ENCODE results near the gene JAM3.
"Not testable (repeated sequence)": the region's sequence is repeated elsewhere in the genome, so short reads cannot be mapped to it uniquely, and the experiment has no call there.

JAM3 gene

DNA sequence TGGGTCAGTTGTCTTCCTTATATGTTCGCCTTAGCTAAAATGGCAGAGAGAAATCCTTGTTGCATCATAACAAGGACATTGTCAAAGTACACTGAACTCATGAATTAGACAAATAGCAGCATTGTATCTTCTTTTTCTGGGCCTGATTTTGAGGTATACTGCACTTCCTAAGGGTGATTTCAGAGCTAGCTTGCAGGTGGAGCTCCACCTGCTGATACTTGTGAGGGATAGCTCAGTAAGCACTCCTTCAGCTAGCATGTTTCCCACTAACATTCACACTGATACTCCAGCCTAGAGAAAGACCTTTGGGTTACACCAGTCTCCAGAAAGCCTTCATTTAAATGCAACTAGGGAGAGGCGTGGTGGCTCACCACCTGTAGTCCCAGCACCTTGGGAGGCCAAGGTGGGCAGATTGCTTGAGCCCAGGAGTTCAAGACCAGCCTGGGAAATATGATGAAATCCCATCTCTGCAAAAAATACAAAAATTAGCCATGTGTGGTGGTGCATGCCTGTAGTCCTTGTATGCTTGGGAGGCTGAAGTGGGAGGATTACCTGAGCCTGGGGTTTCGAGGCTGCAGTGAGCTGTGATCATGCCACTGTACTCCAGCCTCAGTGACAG, 29.8 kb downstream of the JAM3 start:
- DNase-seq (ENCODE audit: low read depth in 2 of 2, low spot score in 1 of 2), result no peak

DNA sequence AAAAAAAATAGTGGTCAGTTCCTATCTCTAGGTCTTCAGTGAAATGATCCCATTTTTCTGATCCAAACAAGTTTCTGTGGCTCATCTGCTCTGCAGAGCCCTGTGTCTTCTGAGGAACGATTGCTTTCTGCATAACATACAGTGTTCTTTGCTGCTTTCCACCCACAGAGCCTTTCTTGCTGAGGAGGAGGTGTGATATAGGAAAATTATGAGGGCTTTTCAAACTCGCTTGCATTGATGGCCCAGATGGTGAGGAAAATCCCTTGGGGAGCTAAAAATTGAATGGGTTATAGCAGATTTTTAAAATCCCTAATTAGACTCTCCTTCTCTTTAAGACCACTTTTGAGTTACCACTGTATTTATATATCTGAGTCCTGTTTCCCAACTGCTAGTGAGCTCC, 31.3 kb downstream of the JAM3 start:
- DNase-seq (ENCODE audit: low read depth in 2 of 2, low spot score in 1 of 2), result no peak

DNA sequence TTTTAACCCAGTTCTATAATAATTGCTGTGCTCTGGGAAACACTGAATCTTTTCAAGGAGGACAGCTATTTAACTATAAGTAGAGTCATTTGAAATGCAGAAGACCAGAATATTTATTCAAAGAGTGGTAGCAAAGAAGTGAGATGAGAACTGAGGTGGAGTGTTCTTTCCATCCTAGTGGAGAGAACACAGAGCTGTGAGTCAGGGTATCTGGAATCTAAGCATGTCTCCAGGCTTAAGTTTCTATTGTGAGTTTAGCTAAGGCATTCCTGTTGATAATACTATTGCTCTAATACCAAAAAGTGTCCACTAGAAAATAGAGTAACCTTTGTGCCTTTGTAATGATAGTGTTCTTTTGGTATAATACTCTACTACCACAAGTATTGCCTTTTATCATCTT, 32.4 kb downstream of the JAM3 start:
- DNase-seq (ENCODE audit: low read depth in 2 of 2, low spot score in 1 of 2), result no peak

DNA sequence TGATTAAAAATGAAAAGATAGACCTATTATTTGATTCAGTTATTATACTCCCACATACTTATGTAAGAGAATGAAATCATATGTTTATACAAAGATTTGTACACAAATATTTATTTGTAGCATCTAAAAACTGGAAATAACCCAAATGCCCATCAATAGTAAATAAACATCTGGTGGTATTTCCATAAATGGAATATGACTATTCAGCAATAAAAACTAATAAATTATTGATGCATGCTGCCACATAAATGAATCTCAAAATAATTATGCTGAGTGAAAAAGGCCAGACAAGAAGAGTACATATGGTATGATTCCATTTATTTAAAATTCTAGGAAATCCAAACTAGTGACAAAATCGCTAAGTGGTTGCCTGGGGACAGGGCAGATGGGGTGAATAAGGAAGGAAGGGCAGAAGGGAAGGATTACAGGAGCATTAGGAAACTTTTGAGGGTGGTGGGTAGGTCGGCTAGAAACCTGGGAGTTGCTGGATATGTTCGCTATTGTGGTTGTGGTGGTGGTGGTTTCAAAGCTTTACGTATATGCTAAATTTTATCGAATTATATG, 41.5 kb downstream of the JAM3 start:
- DNase-seq (ENCODE audit: low read depth in 2 of 2, low spot score in 1 of 2), result no peak

DNA sequence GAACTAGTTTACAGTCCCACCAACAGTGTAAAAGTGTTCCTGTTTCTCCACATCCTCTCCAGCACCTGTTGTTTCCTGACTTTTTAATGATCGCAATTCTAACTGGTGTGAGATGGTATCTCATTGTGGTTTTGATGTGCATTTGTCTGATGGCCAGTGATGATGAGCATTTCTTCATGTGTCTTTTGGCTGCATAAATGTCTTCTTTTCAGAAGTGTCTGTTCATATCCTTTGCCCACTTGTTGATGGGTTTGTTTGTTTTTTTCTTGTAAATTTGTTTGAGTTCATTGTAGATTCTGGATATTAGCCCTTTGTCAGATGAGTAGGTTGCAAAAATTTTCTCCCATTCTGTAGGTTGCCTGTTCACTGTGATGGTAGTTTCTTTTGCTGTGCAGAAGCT, 44.9 kb downstream of the JAM3 start:
- DNase-seq (ENCODE audit: low read depth in 2 of 2, low spot score in 1 of 2), result not testable (repeated sequence)

DNA sequence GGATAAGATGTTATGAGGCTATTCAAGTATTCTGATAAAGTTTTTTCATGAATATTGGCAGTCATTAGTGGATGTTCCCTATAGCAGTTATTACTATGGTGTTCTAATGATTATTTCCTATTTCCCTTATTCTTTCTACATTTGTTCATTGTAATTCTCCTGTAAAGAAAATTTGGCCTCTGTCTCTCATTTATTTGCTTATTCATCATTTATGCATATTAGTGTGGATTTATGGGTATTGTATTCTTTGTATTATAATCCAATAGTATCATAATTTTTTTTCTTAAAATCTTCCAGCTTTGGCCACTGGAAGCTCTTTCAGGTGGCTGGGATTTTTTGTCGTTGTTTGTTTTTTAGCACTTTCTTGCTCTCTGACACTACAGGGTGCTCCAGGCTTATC, 47.3 kb downstream of the JAM3 start:
- no peak for DNase-seq (ENCODE audit: low read depth in 2 of 2, low spot score in 1 of 2)

DNA sequence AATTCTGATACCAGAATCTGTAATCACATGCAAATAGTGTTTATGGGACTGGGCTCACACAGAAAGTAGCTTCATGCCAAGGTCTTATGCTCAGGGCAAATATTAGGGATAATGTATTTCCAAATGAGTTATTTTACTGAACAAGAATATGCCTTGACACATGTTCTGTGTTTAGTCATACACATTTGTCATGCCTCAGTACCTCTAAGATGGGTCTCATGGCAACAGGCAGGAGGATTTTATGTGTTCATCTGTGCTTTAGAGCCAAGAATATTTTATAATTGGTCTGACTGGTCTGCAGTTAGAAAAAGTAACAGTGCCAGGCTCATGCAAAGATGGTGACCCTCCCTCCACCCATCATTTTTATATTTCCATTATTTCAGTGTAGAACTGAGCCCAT, 49.1 kb downstream of the JAM3 start:
- no peak for DNase-seq (ENCODE audit: low read depth in 2 of 2, low spot score in 1 of 2)

DNA sequence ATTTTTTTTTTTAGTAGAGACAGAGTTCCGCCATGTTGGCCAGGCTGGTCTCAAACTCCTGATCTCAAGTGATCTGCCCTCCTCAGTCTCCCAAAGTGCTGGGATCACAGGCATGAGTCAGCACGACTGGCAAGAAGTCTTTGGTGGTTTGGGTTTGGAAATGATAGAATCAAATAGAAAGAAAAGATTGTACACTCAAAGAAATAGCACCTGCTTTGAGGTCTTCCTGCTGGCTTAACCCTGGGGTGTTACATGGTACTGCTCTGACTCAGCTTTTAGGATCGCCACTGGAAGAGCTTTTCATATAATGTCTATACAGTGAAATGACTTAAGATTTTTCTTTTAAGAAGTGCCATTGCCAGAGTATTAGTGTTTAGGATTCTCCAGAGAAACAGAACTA, 50.2 kb downstream of the JAM3 start:
- no peak for DNase-seq (ENCODE audit: low read depth in 2 of 2, low spot score in 1 of 2)

DNA sequence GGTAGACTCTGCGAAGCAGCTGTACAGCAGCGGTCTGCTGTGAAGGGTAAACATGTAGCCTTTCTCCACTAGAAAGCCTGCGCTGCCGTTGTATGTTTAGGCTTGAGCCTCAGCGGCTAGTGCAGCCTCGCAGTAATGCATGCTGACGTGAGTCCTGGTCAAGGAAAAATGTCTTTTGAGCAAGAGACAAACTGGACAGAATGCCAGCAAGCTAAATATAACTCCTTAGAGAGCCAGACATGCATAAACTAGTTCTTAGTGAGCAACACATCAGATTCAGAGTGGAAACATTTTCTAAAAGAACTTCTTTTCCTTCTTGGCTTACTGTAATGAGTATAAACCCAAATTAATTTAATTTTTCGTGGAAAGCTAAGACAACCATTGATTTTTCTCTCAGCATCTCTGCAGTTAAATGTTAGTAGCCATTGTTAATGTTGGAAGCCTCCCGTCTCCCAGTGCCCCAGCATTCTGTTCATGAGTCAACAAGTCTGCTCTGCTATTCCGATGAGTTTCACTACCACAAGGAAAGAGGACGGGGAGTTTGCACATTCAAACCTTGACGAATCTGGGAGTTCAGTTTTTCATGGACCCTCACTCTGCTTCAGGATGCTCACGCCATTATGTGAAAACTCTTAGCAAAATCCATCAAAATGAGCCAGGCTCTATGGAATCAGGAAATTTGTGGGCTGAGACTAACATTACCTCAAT, 51.4 kb downstream of the JAM3 start:
- no peak for DNase-seq (ENCODE audit: low read depth in 2 of 2, low spot score in 1 of 2)

DNA sequence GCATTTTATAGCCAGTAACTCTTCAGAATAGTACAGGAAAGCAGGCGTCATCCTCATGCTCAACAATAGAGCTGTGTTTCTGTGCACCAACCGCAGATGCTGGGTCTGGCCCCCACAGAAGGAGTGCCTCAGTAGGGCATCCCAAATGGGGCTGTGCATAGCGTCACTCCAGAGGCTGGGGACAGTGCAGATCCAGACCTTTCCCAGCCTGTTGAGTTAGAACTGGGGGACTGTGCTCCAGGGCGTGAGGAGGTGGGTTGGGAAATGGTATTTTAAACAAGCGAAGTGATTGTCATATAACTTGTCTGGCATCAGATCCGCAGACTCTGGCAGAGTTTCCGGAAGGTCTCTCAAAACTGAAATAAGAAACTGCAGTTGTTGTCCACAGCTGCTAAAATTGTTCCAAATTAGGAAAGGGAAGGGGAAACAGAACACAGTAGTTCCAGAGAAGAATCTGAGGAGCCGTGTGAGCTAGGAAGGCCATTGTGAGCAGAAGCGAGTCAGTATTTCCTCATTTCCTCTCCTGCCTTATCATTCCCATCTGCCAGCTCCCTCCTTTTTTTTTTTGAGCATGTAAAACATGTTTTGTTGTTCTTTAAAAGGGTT, 52.2 kb downstream of the JAM3 start:
- DNase-seq (ENCODE audit: low read depth in 2 of 2, low spot score in 1 of 2), result no peak

DNA sequence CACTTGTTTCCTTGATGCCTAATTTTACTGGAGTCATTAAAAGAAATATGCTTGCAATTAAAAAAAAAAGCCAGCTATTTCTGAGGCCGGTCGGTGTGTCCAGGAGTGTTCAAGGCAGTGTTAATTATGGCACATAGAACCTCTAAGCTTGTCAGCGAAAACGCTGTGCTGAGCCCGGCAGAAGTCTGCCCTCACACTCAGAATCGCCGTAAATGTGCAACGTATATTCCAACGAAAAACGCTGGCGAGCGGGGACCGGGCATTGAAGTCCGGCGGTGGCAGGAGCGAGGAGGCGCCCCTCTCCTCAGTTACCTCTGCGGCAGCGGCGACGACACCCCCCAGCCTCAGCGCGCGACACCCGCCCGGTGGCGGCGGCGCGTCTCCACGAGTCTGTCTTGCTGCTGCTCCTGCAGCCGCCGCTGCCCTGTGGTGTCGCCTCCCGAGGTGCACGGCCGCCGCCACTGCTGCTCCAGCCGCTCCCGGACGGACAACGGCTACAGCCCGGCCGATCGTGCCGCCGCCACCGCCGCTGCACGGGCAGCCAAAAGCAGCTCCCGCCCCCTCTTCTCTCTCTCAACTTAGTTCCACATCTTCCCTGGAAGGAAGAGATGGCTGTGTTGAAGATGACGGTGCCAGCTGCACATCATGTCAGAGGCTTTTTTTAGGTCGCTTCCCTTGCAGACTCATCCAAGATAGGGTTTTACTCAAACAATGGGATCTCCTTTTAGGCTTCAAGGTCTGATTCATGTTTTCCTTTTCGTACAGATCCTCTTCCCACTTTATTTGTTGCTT, 56.0 kb downstream of the JAM3 start:
- no peak for DNase-seq (ENCODE audit: low read depth in 2 of 2, low spot score in 1 of 2)

DNA sequence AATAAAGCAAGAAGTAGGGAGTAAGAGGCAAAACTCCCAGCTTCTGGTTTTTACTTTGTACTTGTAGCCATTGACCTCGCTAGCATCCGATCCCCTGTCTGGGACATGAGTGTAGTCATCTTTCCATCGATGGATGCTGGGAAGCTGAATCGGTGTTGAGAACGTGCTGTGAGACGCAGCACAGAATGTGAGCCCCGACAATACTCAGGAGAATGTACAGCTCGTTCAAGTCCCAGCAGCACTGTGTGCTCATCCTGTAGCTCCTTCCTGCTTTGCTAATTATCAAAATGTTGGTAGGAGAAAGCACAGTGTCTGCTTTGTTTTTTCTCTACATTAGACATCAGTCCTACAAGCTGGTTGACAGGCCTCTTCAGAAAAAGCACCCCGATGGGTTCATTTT, 56.6 kb downstream of the JAM3 start:
- DNase-seq (ENCODE audit: low read depth in 2 of 2, low spot score in 1 of 2), result no peak

DNA sequence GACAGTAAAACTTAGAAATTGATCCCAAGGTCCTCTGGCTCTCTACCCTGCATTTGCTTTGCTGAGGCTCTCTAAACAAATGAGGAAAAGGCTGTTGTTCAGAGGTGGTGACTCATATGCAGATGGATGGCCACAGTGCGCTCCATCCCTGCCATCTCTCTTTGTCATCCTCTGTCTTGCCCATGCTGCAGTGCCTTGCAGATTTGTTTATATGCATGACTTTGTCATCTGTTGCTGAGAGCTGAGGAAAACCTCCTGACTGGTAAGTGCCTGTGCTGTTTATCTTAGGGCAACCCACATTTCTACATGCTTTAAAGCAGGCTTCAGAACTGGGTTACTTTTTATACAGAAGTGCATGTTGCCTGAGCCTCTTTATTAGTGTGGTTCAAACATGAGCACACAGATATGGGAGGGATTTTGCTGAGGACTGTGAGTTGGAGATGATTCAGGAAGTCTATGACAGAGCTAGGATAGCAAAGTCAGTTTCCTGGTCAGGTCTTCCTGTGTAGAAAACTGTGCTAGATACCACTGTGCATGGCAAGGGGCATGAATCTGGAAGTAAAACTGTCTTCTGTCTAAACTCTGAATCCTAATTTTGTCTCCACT, 57.4 kb downstream of the JAM3 start:
- no peak for DNase-seq (ENCODE audit: low read depth in 2 of 2, low spot score in 1 of 2)

DNA sequence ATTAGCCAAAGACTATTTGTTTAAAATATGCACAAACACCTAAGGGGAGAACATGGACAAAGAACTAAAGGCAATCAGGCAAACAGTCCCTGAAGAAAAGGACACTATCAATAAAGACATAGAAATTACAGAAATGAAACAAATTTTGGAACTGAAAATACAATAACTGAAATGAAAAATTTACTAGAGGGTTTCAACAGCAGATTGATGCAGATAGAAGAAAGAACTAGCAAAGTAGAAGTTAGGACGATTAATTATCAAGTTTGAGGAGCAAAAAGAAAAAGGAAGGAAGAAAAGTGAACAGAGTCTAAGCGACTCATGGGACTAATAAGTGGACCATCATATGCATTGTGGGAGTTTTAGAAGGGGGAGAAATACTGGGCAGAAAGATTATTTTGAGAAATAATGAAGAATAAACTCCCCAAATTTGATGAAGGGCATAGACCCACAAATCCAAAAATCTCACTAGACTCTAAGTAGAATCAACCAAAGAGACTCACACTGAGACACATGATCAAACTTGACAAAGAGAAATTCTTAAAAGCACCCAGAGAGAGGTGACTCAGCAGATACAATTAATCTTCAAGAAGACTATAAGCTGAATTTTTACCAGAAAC, 62.9 kb downstream of the JAM3 start:
- DNase-seq (ENCODE audit: low read depth in 2 of 2, low spot score in 1 of 2), result no peak

DNA sequence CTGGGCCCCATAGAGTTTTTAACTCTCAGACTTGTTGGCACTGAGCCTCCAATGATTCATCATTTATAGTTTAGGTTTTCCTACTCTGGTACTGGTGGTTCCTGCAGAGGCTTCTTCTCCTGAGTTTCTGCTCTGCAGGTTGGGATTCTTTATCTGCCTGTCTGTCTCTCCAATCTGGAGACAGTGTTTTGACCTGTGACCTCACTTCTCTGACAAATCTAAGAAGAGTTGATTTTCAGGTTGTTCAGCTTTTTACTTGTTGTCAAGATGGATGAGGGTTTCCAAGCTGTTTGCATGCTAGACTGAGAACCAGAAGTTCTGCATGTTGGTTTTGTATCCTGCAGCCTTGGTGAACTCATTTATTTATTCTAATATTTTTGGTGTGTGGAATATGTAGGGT, 63.9 kb downstream of the JAM3 start:
- DNase-seq (ENCODE audit: low read depth in 2 of 2, low spot score in 1 of 2), result no peak

DNA sequence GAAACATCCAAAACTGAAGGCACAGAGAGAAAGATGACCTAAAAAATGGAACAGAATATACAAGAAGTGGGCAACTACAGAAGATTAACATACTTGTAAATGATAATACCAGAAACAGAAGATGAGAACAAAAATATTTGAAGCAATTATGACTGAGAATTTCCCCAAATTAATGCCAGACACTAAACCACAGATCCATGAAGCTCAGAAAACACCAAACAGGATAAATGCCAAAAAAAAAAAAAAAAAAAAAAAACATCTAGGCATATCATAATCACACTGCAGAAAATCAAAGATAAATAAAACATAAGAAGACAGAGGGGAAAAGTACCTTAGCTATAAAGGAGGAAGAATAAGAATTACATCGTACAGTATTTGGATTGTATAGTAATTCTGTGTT, 65.3 kb downstream of the JAM3 start:
- no peak for DNase-seq (ENCODE audit: low read depth in 2 of 2, low spot score in 1 of 2)

DNA sequence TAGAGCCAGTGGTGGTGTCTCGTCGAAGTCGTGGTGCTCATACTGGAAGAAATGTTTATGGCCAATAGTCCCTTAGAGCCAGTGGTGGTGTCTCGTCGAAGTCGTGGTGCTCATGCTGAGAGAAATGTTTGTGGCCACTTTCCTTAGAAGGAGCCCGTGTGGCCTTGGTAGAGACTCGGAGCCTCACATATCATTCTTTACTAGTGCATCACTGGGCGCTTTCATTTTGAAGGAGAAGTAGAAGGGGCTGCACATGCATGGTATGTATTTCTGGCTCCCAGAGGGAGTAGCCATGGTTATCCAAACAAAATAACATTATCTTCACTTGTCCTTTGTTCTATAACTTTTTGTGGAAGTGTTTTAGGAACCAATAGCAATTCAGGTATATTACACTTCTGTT, 69.5 kb downstream of the JAM3 start:
- no peak for DNase-seq (ENCODE audit: low read depth in 2 of 2, low spot score in 1 of 2)

DNA sequence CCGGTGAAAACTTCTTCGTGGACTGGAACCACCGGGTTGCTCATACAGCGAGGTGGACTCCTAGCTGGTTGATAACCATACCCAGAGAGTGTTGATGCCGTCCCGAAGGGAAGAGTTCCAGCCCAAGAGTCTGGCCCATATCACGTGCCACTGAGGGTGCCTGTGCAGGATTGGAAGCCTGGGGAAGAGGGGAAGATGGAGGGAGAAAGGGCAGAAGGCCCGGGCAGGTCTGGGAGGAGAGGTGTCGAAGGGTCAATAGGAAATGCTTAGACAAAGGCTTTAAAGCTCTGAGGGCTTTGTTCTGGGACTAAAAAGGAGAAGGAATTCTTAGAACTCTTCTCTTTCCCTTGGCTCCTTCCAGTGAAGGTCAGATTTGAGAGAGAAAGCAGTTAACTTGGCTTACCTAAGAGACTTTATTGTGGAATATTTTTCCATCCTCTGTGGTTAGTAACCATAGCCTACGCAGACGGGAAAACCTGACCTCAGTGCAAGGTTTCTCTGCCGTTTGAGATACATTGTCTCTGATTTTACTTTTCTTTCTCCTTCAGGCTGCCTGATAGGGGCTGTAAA, 70.5 kb downstream of the JAM3 start:
- no peak for DNase-seq (ENCODE audit: low read depth in 2 of 2, low spot score in 1 of 2)

DNA sequence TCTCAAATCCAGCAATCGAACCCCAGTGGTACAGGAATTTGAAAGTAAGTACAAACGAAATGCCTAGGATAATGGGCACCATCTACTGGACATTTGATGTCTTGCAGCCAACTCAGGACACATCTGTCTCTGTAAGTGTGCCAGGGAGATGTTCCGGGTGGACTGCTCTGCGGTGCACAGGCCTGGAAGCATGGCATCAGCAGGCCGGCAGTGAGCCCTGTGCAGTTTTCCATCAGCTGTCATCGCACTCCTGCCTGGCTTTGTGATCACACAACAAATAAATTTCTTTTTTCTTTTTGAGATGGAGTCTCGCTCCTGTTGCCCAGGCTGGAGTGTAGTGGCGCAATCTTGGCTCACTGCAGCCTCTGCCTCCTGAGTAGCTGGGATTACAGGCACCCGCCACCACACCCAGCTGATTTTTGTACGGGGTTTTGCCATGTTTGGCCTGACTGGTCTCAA, 71.0 kb downstream of the JAM3 start:
- no peak for DNase-seq (ENCODE audit: low read depth in 2 of 2, low spot score in 1 of 2)

DNA sequence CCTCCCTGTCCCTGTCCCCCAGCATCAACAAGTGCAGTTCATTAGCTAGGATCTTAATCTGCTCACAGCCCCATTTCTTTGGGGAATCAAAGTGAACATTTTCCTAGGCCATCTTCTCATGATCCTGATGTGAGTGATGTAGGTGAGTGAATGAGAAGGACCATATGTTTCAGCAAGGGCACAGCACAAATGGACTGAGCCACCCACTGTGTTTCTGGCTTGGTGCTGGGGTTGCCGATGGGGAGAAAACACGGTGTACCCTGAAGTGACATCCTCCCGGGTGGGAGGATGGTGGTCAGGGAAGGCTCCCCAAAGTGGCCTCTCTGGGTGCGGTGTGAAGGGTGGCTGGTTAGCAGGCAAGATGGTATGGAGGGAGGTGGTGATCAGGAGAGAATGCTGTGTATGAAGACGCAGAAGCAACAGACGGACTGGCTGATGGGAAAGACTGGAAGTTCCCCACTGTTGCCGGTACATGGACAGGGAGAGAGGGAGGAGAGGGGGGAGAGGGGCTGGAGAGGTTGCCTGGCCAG, 72.2 kb downstream of the JAM3 start:
- DNase-seq (ENCODE audit: low read depth in 2 of 2, low spot score in 1 of 2), result no peak
